Dedifferentiated amniotic fluid mesenchymal stem cell (primary cell): ENCODE data around the gene PRDX5.

ENCODE experiments used
- DNase-seq: peaks from one replicate; pipeline ENCODE4 v3.0.0-alpha.2; 2016; ENCODE audit errors: extremely low spot score

Gene PRDX5

DNA sequence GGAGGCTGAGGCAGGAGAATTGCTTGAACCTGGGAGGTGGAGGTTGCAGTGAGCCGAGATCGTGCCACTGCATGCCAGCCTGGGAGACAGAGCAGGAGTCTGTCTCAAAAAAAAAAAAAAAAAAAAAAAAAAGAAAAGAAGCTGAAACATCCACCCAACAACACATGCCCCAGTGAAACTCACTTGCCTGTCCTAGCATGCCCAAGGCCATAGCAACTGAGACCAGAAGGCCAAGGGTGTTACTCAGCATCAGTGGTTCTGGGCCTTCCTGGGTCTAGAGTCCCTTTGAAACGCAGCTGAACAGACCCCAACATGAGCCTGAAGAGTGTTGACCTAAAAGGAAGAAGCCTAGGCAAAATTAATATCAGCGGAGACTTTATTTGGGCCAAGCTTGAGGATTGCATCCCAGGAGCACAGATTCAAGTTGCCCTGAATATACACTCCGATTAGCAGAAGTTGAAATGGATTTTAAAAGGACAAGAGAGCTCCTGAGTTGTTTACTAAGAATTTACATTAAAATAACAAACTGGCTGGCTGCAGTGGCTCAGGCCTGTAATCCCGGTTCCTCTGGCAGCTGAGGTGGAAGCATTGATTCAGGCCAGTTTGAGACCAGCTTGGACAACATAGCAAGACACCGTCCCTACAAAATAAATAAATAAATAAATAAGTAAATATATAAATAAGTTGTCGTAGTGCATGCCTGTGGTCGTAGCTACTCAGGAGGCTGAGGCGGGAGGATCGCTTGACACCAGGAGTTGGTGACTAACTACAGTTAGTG is 7.0 kb downstream of the PRDX5 start:
- DNase-seq, result no peak

DNA sequence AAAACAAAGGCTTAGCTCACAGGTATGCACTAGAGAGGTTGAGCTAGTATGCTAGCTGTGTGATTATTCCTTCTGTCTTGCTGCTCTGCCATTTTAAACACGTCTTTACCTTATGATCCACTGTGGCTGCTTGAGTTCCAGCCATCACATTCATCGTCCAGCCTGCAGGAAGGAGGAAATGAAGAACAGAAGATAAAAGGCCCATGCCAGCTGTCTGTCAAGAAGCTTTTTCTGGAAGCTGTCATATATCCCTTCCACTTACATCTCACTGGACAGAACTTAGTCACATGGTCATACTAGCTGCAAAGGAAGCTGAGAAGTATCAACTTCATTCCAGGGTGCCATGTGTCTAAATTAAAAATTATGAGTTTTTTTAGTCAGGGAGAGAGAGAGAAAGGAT is 9.5 kb downstream of the PRDX5 start:
- no peak for DNase-seq

GRCh38 chr11:64327993-64328392 is 10.1 kb downstream of the PRDX5 start:
- DNase-seq, result no peak

GRCh38 chr11:64330888-64331287 is 13.0 kb downstream of the PRDX5 start:
- no peak for DNase-seq

GRCh38 chr11:64331569-64332371 is 13.8 kb downstream of the PRDX5 start:
- peak; percentile 80 for DNase-seq

DNA sequence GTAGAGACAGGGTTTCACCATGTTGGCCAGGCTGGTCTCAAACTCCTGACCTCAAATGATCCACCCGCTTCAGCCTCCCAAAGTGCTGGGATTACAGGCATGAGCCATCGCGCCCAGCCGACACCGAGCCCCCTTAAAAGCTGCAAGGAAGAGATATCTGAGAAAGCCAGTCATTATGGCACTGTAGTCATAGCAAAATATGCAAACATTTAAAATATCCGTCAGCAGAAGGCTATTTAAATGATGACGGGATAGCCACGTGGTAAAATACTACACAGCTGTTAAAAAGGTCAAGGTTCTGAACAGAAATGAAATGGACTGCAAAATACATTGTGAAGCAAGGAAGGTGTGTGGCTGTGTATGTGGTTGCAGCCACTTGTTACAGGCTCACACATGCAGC is 15.6 kb downstream of the PRDX5 start:
- no peak for DNase-seq

DNA sequence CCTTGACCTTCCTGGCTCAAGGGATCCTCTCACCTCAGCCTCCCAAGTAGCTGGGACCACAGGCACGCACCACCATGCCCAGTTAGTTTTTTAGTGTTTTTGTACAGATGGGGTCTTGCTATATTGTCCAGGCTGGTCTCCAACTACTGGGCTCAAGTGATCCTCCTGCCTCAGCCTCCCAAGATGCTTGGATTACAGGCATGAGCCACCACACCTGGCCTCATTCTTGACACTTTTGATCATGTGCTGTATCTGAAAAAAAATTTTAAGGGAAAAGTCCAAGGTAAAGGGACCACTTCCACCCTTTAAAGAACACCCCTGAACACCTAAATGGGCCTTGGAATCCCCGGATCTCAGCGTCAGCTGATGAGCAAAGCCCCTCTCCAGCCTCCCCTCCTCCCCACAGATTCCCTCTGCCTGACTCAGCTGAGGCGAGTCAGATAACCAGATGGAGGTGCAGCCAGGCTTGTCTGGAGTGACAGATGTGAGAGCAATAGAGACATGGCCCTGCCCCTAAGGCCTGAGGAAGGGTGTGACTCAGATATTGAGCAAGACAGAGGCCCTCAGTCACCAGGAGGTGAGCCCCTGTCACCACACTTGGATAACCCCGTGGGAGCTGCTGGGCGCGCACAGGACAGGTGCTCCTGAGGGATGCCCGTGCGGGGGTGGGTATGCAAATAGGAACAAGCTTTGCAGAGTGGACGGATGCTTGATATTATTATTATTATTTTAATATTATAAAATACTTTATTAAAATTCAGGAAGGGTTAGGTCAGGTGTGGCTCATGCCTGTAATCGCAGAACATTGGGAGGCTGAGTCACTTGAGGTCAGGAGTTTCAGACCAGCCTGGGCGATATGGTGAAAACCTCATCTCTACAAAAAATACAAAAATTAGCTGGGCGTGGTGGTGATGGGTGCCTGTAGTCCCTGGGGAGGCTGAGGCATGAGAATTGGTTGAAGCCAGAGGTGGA is 17.1 kb downstream of the PRDX5 start:
- DNase-seq, result peak; percentile 57

DNA sequence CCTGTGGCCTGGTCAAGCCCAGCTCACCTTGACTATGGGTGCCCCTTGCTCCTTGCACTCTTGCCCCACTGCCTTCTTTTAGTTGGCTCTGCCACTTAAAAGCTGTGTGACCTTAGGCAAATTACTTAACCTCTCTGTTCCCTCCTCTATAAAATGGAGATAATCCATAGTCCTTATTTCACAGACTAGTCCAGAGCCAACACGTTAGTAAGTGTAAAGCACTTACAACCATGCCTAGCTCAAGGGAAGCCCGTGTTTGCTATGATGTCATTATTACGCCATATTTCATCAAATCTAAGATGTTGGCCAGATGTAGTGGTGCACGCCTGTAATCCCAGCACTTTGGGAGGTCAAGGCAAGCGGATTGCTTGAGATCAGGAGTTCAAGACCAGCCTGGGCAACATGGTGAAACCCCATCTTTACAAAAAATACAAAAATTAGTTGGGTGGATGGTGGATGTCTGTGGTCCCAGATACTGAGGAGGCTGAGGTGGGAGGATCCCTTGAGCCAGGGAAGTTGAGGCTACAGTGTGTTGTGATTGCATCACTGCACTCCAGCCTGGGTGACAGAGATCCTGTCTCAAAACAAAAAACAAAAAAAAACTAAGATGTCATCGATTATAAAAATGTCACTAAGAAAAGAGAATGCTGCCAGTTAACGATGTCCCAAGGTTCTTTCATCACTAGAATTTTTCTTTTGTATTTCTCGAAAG is 19.8 kb downstream of the PRDX5 start:
- DNase-seq, result no peak

DNA sequence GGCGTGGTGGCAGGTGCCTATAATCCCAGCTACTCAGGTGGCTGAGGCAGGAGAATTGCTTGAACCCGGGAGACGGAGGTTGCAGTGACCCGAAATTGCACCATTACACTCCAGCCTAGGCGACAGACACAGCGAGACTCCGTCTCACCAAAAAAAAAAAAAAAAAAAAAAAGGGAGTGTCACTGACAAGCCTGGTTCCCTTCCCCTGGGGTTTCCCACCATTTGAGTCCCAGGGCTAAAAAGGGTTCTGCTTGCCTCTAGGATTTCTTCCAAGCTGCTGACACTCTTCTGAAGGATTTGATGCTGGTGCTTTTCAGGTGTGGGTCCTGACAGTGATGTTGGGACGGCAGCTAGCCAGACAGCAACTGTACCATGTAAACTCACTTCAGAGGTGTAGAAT is 20.8 kb downstream of the PRDX5 start:
- no peak for DNase-seq

- no peak for DNase-seq
Observed at GRCh38 chr11:64339286-64339685, 21.4 kb downstream of the PRDX5 start.

DNA sequence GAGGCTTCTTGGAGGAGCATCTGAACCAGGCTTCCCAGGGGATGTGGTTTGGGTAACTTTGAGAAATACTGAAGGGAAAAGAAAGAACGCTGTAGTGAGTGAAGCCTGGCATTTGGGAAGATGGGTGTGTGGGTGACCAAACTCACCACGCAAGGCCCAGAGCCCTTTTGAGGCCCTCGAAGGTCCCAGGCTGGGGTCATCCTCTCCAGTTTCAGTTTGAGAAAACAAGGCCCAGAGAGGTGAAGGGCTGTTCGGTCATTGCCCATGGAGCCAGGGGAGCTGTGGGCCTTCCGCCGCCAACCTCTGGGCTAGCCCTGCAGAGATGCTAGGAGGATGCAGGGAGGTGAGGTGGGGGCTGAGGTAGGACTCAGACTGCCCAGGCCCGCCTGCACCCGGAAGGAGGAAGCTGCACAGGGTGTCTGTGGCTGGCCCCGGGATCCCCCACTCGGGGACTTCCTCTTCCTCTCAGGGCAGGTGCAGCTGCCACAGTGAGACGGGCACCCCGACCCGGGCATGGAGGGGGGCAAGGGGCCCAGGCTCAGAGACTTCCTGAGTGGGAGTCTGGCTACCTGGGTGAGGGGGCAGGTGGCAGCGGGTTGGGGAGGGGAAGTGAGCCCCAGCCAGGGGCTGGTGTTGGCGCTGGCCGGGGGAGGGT is 22.0 kb downstream of the PRDX5 start, which contains the start of gene CCDC88B:
Gene CCDC88B, plus strand, starts transcription at position 451 of the 655 bp plus-strand sequence. Its CDS starts 63 bp downstream, at position 514.
- DNase-seq, result no peak

DNA sequence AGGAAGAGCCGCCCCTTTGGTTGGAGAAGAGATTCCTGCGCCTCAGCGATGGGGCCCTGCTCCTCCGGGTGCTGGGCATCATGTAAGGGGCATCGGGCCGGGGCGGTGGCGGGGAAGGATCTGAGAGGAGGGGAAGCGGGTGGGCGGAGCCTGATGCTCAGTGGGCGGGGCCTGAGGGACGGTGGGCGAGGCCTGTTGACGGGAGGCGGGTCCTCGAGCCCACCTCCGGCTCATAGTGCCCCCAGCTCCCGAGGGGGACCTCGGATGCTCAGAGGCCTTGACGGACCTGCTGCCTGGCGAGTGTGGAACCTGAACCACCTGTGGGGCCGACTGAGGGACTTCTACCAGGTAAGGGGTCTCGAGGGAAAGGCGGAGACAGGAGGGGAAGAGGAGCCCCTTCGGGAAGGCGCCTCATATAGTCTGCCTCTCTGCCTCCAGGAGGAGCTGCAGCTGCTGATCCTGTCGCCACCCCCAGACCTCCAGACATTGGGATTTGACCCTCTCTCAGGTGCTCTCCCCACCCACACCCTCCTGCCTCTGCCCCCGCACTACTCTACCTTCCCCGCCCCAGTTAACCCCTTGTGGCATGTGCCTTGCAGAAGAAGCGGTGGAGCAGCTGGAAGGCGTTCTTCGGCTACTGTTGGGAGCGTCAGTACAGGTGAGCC is 22.9 kb downstream of the PRDX5 start:
- DNase-seq, result no peak

DNA sequence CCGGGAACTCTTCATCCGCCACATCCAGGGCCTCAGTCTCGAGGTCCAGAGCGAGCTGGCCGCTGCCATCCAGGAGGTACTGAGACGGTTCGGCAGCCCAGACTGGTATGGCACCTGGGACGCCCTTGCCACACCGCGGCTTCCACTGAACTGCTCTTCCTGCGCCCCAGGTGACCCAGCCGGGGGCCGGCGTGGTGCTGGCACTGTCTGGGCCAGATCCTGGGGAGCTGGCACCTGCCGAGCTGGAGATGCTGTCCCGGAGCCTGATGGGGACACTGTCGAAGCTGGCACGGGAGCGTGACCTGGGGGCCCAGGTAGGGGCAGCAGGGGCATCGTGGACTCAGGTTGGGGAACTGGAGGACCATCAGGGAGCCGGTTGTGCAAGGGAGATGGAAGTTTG is 23.5 kb downstream of the PRDX5 start:
- DNase-seq, result no peak

- DNase-seq, result peak; percentile 72
Observed at GRCh38 chr11:64341851-64342791, 24.2 kb downstream of the PRDX5 start.

DNA sequence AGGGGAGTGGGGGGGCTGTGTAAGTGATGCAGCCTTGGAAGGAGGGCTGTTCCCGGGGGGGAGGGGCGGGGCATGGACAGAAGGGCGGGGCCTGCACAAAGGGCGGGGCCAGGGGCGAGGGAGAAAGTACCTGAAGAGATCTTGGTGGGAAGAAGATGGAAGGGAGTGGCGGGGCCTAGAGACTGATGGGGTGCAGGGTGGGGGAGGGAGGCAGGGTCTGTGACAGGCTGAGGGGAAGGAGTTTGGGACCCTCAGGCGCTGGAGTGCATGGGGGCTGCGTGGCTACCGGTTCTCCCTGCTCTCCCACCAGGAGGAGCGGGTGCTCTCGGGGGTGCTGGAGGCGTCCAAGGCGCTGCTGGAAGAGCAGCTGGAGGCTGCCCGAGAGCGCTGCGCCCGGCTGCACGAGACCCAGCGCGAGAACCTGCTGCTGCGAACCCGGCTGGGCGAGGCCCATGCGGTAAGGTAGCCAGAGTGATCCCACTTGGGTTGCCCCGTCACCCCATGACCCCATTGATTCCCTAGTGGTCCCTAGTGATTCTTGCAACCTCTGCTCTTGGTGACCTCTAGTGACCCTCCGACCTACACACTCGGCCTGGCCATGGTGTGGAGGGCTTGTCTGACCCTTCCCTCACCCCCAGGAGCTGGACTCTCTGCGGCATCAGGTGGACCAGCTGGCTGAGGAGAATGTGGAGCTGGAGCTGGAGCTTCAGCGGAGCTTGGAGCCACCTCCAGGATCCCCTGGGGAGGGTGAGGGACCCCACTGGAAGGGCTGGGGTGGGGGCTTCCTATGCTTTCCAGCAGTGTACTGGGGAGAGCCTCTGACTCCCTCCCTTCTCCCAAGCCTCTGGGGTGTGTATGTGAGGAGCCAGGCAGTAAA is 25.2 kb downstream of the PRDX5 start:
- no peak for DNase-seq

DNA sequence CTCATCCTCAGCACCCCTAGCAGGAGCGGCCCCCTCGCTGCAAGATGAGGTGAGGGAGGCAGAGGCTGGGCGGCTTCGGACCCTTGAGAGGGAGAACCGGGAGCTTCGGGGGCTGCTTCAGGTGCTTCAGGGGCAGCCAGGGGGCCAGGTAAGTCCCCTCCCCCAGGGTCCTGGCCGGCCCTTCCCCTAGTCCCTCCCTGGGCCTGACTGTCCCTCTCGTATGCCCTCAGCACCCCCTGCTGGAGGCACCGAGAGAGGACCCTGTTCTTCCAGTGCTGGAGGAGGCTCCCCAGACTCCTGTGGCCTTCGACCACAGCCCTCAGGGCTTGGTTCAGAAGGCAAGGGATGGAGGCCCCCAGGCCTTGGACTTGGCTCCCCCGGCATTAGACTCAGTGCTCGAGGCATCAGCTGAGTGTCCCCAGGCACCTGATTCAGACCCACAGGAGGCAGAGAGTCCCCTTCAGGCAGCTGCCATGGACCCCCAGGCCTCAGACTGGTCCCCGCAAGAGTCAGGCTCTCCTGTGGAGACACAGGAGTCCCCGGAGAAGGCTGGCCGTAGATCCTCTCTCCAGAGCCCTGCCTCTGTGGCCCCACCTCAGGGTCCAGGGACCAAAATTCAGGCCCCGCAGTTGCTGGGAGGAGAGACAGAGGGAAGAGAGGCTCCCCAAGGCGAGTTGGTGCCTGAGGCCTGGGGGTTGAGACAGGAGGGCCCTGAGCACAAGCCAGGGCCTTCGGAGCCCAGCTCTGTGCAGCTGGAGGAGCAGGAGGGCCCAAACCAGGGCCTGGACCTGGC is 26.0 kb downstream of the PRDX5 start:
- DNase-seq, result no peak

DNA sequence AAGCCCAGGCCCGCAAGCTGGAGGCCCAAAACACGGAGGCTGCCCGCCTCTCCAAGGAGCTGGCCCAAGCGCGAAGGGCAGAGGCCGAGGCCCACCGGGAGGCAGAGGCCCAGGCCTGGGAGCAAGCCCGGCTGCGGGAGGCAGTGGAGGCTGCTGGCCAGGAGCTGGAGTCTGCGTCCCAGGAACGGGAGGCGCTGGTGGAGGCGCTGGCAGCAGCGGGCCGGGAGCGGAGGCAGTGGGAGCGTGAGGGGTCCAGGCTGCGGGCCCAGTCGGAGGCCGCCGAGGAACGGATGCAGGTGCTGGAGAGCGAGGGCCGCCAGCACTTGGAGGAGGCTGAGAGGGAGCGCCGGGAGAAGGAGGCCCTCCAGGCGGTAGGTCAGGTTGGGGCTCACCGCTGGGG is 26.9 kb downstream of the PRDX5 start:
- no peak for DNase-seq
